GM23338 (cell line): Measurements from ENCODE around the gene SLC24A4. TPM values are rescaled to one million over a fixed set of nuclear protein-coding genes. Genes with fewer than 3 reads are reported as not detected.

Experiments used
- ATAC-seq: fragments of 200-7000 bp; cut with Tn5 transposase; 3 replicates; pipeline ENCODE4 v1.9.1; 2020
- DNase-seq: peaks from one replicate; pipeline ENCODE4 v3.0.0-alpha.2; 2015; ENCODE audit warnings: low spot score
- H2AFZ ChIP-seq: fragments of 200-600 bp; sonication (generic); 2 replicates; pipeline ENCODE4 v1.8.0; 2016; ENCODE audit warnings: antibody characterized with exemption, mild to moderate bottlenecking, moderate library complexity
- H3F3A ChIP-seq: fragments of 200-600 bp; sonication (generic); replicated peaks from 2 replicates; pipeline ENCODE4 v1.8.0; 2017; ENCODE audit warnings: antibody characterized with exemption, mixed run types, low read depth
- H3K27ac ChIP-seq: fragments of 200-600 bp; sonication (generic); 2 replicates; pipeline ENCODE4 v1.6.1; 2016; ENCODE audit warnings: low read depth
- H3K27me3 ChIP-seq: fragments of 200-600 bp; sonication (generic); 2 replicates; pipeline ENCODE4 v1.8.0; 2016; ENCODE audit warnings: mild to moderate bottlenecking, mixed run types, moderate library complexity; ENCODE audit not compliant: insufficient read depth
- H3K36me3 ChIP-seq: fragments of 200-600 bp; sonication (generic); 2 replicates; pipeline ENCODE4 v1.8.0; 2016; ENCODE audit warnings: mild to moderate bottlenecking; ENCODE audit not compliant: insufficient read depth
- H3K4me1 ChIP-seq: fragments of 200-600 bp; sonication (generic); 2 replicates; pipeline ENCODE4 v1.8.0; 2016; ENCODE audit warnings: mild to moderate bottlenecking, moderate library complexity; ENCODE audit not compliant: insufficient read depth
- H3K4me2 ChIP-seq: fragments of 200-600 bp; sonication (generic); 2 replicates; pipeline ENCODE4 v1.7.1; 2017; ENCODE audit warnings: mixed run types
- H3K4me3 ChIP-seq: fragments of 200-600 bp; sonication (generic); 2 replicates; pipeline ENCODE4 v1.6.1; 2016; ENCODE audit warnings: mixed run types
- H3K79me2 ChIP-seq: fragments of 200-600 bp; sonication (generic); replicated peaks from 2 replicates; pipeline ENCODE4 v1.8.0; 2017; ENCODE audit warnings: mild to moderate bottlenecking; ENCODE audit not compliant: insufficient read depth
- H3K9me2 ChIP-seq: fragments of 200-600 bp; sonication (generic); 2 replicates; pipeline ENCODE4 v1.8.0; 2017; ENCODE audit not compliant: insufficient read depth
- H4K20me1 ChIP-seq: fragments of 200-600 bp; sonication (generic); replicated peaks from 2 replicates; pipeline ENCODE4 v1.8.0; 2017; ENCODE audit warnings: mild to moderate bottlenecking; ENCODE audit not compliant: insufficient read depth
- H3K27ac Mint-ChIP-seq: 2 replicates; pipeline ENCODE4 v1.8.0; 2020; ENCODE audit warnings: inconsistent platforms, mild to moderate bottlenecking, moderate library complexity, mixed read lengths
- H3K27me3 Mint-ChIP-seq: 3 replicates; pipeline ENCODE4 v1.8.0; 2022; ENCODE audit warnings: low read depth, mild to moderate bottlenecking, moderate library complexity, mixed read lengths, inconsistent platforms; ENCODE audit not compliant: insufficient read depth, poor library complexity
- H3K36me3 Mint-ChIP-seq: 3 replicates; pipeline ENCODE4 v1.8.0; 2021; ENCODE audit warnings: low read depth, mild to moderate bottlenecking, inconsistent platforms, moderate library complexity, mixed read lengths
- H3K4me1 Mint-ChIP-seq: 3 replicates; pipeline ENCODE4 v1.8.0; 2020; ENCODE audit warnings: mild to moderate bottlenecking, inconsistent platforms, mixed read lengths
- H3K4me3 Mint-ChIP-seq: 3 replicates; pipeline ENCODE4 v1.8.0; 2021; ENCODE audit warnings: moderate library complexity, mild to moderate bottlenecking, inconsistent platforms, mixed read lengths
- H3K9me3 Mint-ChIP-seq: 3 replicates; pipeline ENCODE4 v1.8.0; 2020; ENCODE audit warnings: moderate library complexity, mild to moderate bottlenecking, inconsistent platforms, mixed read lengths
- CREB1 ChIP-seq: fragments of 250-450 bp; sonication (Bioruptor Pico); IDR thresholded peaks from 2 replicates; pipeline ENCODE4 v1.5.0; 2020; ENCODE audit warnings: low read depth, mild to moderate bottlenecking, moderate library complexity
- EZH2 ChIP-seq: fragments of 200-600 bp; sonication (generic); IDR thresholded peaks from one replicate; pipeline ENCODE4 v1.8.0; 2017; ENCODE audit warnings: antibody characterized with exemption, mild to moderate bottlenecking, low read depth; ENCODE audit not compliant: unreplicated experiment
- EZH2phosphoT487 ChIP-seq: fragments of 200-600 bp; sonication (generic); IDR thresholded peaks from one replicate; pipeline ENCODE4 v1.8.1; 2018; ENCODE audit warnings: antibody characterized with exemption; ENCODE audit not compliant: unreplicated experiment
- JUNB ChIP-seq: IDR thresholded peaks from one replicate; pipeline ENCODE4 v1.6.1; 2016; ENCODE audit warnings: antibody characterized with exemption; ENCODE audit not compliant: unreplicated experiment
- NANOG ChIP-seq: IDR thresholded peaks from 2 replicates; pipeline ENCODE4 v1.6.1; 2016; ENCODE audit warnings: antibody characterized with exemption, borderline replicate concordance
- POLR2AphosphoS5 ChIP-seq: IDR thresholded peaks from 2 replicates; pipeline ENCODE4 v1.6.1; 2016; ENCODE audit warnings: antibody characterized with exemption, low read depth
- STAT1 ChIP-seq: IDR thresholded peaks from one replicate; pipeline ENCODE4 v1.6.1; 2016; ENCODE audit warnings: antibody characterized with exemption; ENCODE audit not compliant: unreplicated experiment
- ZNF114 ChIP-seq: fragments of 250-450 bp; sonication (Bioruptor Pico); IDR thresholded peaks from 2 replicates; pipeline ENCODE4 v1.5.0; 2020; ENCODE audit warnings: mild to moderate bottlenecking, moderate library complexity
- ZNF331 ChIP-seq: fragments of 250-450 bp; sonication (Bioruptor Pico); IDR thresholded peaks from 2 replicates; pipeline ENCODE4 v1.5.0; 2020; ENCODE audit warnings: low read depth, mild to moderate bottlenecking, moderate library complexity
- polyA plus RNA-seq: library from polyadenylated mRNA; unstranded; fragments of >200 nt; fragmentation: Nextera tagmentation; extraction: Ambion mirVana; gene quantifications from 2 replicates; pipeline ENCODE4 v1.2.1, GENCODE V29; 2016
- total RNA-seq: library from RNA; depleted of rRNA; stranded (reverse); fragments of >200 nt; shearing (Covaris generic); gene quantifications from 2 replicates; pipeline ENCODE4 v1.2.3, GENCODE V29; 2014
- TF ChIP-seq, protein P1 (sequence below): IDR thresholded peaks from one replicate; pipeline ENCODE4 v1.6.1; 2018; ENCODE audit warnings: antibody characterized with exemption; ENCODE audit not compliant: unreplicated experiment
- TF ChIP-seq, protein P2 (sequence below), 2 experiments: fragments of 200-600 bp in 1 of 2; sonication (generic) in 1 of 2; conservative IDR thresholded peaks; 2 replicates each; pipeline versions ENCODE4 v1.5.1 to v1.6.1; 2016 to 2017; ENCODE audit warnings: antibody characterized with exemption in 2 of 2, low read depth in 2 of 2, mild to moderate bottlenecking in 2 of 2, moderate library complexity in 1 of 2
- TF ChIP-seq, protein P3 (sequence below): IDR thresholded peaks from 2 replicates; pipeline ENCODE4 v1.6.1; 2016; ENCODE audit warnings: antibody characterized with exemption
- TF ChIP-seq, protein P4 (sequence below): fragments of 250-450 bp; sonication (Bioruptor Pico); IDR thresholded peaks from 2 replicates; pipeline ENCODE4 v1.5.0; 2020; ENCODE audit warnings: mild to moderate bottlenecking, moderate library complexity

The SLC24A4 gene
- total and polyA plus RNA-seq, 2 experiments from 2014 or later: 0.06 to 0.38 TPM

- no peaks in the 10 kb centered on the region for H3K36me3 ChIP-seq
- peaks cover 39% of the 10 kb centered on the region for H3K27me3 ChIP-seq
- Mint-ChIP-seq H3K36me3 (no peaks in the 10 kb centered on the region), H3K27me3 (peaks cover 29% of the 10 kb centered on the region), H3K9me3 (no peaks in the 10 kb centered on the region), H3K27ac (no peak overlapping the region), H3K4me1 (peaks cover 5% of the 10 kb centered on the region; the same call in 2 of the 3 replicates), H3K4me3 (no peak overlapping the region)
- no peak overlapping the region for H3K27ac ChIP-seq
- TF ChIP-seq EZH2phosphoT487 (no peak), STAT1 (no peak), ZNF114 (CRISPR knock-in tag) (no peak), ZNF331 (CRISPR knock-in tag) (no peak), CREB1 (CRISPR knock-in tag) (no peak), EZH2 (no peak), POLR2AphosphoS5 (no peak), NANOG (no peak), JUNB (no peak)
- TF ChIP-seq, protein P1, sequence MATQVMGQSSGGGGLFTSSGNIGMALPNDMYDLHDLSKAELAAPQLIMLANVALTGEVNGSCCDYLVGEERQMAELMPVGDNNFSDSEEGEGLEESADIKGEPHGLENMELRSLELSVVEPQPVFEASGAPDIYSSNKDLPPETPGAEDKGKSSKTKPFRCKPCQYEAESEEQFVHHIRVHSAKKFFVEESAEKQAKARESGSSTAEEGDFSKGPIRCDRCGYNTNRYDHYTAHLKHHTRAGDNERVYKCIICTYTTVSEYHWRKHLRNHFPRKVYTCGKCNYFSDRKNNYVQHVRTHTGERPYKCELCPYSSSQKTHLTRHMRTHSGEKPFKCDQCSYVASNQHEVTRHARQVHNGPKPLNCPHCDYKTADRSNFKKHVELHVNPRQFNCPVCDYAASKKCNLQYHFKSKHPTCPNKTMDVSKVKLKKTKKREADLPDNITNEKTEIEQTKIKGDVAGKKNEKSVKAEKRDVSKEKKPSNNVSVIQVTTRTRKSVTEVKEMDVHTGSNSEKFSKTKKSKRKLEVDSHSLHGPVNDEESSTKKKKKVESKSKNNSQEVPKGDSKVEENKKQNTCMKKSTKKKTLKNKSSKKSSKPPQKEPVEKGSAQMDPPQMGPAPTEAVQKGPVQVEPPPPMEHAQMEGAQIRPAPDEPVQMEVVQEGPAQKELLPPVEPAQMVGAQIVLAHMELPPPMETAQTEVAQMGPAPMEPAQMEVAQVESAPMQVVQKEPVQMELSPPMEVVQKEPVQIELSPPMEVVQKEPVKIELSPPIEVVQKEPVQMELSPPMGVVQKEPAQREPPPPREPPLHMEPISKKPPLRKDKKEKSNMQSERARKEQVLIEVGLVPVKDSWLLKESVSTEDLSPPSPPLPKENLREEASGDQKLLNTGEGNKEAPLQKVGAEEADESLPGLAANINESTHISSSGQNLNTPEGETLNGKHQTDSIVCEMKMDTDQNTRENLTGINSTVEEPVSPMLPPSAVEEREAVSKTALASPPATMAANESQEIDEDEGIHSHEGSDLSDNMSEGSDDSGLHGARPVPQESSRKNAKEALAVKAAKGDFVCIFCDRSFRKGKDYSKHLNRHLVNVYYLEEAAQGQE: no peak
- TF ChIP-seq, protein P2, sequence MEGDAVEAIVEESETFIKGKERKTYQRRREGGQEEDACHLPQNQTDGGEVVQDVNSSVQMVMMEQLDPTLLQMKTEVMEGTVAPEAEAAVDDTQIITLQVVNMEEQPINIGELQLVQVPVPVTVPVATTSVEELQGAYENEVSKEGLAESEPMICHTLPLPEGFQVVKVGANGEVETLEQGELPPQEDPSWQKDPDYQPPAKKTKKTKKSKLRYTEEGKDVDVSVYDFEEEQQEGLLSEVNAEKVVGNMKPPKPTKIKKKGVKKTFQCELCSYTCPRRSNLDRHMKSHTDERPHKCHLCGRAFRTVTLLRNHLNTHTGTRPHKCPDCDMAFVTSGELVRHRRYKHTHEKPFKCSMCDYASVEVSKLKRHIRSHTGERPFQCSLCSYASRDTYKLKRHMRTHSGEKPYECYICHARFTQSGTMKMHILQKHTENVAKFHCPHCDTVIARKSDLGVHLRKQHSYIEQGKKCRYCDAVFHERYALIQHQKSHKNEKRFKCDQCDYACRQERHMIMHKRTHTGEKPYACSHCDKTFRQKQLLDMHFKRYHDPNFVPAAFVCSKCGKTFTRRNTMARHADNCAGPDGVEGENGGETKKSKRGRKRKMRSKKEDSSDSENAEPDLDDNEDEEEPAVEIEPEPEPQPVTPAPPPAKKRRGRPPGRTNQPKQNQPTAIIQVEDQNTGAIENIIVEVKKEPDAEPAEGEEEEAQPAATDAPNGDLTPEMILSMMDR (conservative IDR thresholded peaks at IDR 0.05; ENCODE audit: low read depth in 2 of 2): no peak
- TF ChIP-seq, protein P3, sequence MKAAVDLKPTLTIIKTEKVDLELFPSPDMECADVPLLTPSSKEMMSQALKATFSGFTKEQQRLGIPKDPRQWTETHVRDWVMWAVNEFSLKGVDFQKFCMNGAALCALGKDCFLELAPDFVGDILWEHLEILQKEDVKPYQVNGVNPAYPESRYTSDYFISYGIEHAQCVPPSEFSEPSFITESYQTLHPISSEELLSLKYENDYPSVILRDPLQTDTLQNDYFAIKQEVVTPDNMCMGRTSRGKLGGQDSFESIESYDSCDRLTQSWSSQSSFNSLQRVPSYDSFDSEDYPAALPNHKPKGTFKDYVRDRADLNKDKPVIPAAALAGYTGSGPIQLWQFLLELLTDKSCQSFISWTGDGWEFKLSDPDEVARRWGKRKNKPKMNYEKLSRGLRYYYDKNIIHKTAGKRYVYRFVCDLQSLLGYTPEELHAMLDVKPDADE: no peak
- TF ChIP-seq, protein P4, sequence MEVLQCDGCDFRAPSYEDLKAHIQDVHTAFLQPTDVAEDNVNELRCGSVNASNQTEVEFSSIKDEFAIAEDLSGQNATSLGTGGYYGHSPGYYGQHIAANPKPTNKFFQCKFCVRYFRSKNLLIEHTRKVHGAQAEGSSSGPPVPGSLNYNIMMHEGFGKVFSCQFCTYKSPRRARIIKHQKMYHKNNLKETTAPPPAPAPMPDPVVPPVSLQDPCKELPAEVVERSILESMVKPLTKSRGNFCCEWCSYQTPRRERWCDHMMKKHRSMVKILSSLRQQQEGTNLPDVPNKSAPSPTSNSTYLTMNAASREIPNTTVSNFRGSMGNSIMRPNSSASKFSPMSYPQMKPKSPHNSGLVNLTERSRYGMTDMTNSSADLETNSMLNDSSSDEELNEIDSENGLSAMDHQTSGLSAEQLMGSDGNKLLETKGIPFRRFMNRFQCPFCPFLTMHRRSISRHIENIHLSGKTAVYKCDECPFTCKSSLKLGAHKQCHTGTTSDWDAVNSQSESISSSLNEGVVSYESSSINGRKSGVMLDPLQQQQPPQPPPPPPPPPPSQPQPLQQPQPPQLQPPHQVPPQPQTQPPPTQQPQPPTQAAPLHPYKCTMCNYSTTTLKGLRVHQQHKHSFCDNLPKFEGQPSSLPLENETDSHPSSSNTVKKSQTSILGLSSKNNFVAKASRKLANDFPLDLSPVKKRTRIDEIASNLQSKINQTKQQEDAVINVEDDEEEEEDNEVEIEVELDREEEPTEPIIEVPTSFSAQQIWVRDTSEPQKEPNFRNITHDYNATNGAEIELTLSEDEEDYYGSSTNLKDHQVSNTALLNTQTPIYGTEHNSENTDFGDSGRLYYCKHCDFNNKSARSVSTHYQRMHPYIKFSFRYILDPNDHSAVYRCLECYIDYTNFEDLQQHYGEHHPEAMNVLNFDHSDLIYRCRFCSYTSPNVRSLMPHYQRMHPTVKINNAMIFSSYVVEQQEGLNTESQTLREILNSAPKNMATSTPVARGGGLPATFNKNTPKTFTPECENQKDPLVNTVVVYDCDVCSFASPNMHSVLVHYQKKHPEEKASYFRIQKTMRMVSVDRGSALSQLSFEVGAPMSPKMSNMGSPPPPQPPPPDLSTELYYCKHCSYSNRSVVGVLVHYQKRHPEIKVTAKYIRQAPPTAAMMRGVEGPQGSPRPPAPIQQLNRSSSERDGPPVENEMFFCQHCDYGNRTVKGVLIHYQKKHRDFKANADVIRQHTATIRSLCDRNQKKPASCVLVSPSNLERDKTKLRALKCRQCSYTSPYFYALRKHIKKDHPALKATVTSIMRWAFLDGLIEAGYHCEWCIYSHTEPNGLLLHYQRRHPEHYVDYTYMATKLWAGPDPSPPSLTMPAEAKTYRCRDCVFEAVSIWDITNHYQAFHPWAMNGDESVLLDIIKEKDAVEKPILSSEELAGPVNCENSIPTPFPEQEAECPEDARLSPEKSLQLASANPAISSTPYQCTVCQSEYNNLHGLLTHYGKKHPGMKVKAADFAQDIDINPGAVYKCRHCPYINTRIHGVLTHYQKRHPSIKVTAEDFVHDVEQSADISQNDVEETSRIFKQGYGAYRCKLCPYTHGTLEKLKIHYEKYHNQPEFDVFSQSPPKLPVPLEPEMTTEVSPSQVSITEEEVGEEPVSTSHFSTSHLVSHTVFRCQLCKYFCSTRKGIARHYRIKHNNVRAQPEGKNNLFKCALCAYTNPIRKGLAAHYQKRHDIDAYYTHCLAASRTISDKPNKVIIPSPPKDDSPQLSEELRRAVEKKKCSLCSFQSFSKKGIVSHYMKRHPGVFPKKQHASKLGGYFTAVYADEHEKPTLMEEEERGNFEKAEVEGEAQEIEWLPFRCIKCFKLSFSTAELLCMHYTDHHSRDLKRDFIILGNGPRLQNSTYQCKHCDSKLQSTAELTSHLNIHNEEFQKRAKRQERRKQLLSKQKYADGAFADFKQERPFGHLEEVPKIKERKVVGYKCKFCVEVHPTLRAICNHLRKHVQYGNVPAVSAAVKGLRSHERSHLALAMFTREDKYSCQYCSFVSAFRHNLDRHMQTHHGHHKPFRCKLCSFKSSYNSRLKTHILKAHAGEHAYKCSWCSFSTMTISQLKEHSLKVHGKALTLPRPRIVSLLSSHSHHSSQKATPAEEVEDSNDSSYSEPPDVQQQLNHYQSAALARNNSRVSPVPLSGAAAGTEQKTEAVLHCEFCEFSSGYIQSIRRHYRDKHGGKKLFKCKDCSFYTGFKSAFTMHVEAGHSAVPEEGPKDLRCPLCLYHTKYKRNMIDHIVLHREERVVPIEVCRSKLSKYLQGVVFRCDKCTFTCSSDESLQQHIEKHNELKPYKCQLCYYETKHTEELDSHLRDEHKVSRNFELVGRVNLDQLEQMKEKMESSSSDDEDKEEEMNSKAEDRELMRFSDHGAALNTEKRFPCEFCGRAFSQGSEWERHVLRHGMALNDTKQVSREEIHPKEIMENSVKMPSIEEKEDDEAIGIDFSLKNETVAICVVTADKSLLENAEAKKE (CRISPR knock-in tag): no peak
- DNase-seq: no peak
- H3K9me2 ChIP-seq: no peaks in the 10 kb centered on the region
- H3K4me1 ChIP-seq: no peaks in the 10 kb centered on the region; the same call in 1 of the 2 replicates
- H4K20me1 ChIP-seq: no peaks in the 10 kb centered on the region
- ATAC-seq: no peak
- H3K4me3 ChIP-seq: no peak overlapping the region
- H3K4me2 ChIP-seq: no peak overlapping the region
- 0 out of 2 replicates have a peak, but pooled peaks cover 3% of the 10 kb centered on the region for H3F3A ChIP-seq
- no peak overlapping the region for H2AFZ ChIP-seq
- H3K79me2 ChIP-seq: no peaks in the 10 kb centered on the region
These were observed 194.1 kb downstream of the SLC24A4 start for GRCh38 chr14:92516966-92517506.
